NCI-H446 (cell line): Measurements from ENCODE around the gene FZD1.

Experiments
- DNase-seq, 2 experiments: peaks; one replicate each; lab custom pipeline; 2025; lab: John Stamatoyannopoulos, UW

The FZD1 gene

DNA sequence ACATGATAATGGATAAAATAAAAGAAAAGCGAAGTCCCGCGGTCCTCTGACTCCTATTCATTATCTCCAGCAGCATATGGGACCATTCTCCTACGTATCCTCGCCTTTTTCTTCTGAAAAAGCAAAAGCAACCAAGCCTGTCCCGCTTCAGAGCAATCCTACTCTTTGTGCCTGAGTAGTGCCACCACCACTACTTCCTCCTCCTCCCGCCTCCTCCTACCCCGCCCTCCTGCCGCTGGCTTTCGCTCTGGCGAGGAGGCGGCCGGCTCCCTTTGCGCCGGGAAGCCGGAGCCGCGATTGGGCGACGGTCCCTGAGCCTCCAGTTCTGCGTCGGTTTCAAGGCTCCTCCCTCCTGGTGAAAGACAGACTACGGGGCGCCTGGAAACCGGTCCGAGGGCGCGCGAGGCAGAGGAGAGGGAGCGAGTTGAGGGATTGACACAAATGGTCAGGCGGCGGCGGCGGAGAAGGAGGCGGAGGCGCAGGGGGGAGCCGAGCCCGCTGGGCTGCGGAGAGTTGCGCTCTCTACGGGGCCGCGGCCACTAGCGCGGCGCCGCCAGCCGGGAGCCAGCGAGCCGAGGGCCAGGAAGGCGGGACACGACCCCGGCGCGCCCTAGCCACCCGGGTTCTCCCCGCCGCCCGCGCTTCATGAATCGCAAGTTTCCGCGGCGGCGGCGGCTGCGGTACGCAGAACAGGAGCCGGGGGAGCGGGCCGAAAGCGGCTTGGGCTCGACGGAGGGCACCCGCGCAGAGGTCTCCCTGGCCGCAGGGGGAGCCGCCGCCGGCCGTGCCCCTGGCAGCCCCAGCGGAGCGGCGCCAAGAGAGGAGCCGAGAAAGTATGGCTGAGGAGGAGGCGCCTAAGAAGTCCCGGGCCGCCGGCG is at the start of gene FZD1:
FZD1 (plus strand) TSS at position 388 of the 878 bp plus-strand sequence; CDS start at position 836, 448 bp downstream.
- peak; percentile 91 to 95 for DNase-seq

DNA sequence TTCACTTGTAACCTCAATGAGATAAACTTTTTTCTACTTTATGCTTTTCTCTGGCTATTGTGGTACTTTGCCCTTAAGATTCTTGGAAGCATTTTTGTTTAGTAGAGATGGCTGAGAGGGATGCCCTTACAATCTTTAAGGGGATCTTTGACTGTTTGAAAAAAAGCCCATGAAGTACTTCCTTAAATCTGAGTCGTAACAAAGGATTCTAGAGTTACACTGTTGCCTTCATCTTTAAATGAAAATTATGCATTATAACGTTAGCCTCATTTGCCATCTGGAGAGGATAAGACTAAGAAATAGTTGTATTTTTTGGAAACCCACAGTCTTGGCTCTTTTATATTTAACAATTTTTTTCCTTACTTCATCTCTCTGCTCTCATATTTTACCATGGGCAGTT is 37.8 kb upstream of the FZD1 start:
- no peak for DNase-seq

DNA sequence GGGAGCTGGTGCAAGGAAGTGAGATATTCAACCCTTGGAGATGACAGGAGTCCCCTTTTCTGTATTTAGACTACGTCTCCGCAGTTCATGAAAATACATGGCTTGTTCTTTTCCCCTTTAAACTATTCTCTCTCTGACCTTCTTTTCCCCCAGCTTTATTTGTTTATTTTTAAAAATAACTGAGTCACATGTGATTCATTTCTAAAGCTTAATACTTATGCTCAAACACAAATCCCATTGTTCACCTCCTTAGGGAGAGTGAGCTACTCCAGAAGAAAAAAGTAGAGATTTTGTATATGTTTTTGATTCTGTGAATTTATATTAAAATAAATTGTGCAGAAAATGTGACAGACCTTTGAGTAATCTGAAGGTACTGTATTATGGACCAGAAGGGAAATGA is 35.9 kb upstream of the FZD1 start:
- no peak for DNase-seq

DNA sequence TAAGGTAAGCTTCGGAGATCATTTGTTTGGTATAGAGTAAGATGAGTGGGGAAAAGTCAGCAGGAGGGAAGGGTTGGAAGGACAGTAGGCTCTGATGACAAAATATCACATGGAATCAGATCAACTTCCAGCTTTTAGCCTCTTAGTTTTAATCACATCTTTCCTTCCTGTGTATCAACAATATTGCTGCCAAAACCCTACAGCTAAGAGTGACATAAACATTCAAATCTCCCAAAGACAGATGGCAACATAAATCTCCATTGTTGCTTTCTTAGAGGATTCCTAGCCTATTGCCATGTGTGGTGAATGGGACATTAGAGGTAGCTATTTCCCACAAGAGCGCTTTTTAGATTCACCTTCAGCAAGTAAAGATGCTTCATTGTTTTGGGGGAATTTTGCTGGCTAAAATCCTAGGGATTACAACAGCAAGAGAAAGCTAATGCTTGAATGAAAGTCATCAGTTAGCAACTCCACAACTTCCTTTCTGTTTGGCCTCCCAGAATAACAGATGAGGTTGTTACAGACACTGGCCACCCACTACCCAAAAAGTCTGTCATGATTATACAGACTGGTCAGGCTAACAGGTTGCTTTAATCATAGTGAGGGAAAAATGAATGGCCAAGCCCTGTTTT is 35.2 kb upstream of the FZD1 start:
- DNase-seq, result no peak

DNA sequence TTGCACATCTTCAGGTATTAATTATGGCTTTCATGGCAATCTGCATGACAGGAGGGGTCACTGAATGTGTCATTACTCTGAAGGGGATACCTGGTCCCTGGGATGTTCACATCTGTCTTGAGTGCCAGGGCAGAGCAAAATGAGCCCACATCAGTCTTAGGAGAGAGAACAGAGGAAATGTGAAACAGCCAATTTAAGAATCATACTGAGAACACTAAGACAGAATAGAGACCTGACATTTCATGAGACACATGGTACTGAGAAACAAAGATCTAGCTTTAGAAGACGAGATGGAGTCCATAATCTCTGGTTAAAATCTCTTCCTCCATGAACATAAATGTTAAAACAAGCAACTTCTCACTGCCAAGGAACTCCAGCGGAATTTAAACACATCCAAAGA is 34.1 kb upstream of the FZD1 start:
- no peak for DNase-seq

DNA sequence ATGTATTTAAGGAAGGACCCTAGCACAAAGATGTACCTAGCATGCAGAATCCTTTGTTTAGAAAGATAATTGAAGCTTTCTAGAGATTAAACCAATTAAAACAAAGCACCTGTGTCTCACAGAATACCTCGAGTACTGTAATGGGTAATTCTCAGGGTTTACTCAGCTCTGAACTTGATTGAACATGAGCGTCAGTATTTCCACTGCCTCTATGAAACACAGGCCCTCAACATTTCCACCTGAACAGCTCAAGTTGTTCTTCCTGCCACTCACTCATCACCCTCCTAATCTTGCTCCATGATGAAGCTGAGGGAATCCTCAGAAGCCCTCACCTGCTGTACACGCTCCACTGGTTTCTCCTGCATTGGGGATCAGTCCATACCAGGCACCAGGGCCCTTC is 33.7 kb upstream of the FZD1 start:
- no peak for DNase-seq

DNA sequence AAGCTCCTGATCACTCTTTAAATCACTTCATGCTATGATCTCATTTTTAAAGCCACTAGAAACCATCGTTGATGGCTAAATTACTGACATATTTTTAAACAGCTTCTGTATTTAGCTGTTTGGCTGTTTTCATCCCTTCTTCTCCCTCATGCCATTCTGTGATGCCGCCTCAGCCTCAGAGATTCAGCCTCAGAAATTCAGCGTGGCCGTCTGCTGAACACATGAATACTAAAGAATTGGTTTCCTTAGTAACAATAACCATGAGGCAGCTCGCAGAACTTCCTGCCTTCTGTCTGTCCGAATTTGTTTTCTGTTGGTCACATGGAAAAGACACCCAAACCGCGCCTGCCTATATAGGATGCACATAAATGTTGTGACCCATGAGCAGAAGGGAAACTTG is 31.0 kb upstream of the FZD1 start:
- DNase-seq, result no peak

DNA sequence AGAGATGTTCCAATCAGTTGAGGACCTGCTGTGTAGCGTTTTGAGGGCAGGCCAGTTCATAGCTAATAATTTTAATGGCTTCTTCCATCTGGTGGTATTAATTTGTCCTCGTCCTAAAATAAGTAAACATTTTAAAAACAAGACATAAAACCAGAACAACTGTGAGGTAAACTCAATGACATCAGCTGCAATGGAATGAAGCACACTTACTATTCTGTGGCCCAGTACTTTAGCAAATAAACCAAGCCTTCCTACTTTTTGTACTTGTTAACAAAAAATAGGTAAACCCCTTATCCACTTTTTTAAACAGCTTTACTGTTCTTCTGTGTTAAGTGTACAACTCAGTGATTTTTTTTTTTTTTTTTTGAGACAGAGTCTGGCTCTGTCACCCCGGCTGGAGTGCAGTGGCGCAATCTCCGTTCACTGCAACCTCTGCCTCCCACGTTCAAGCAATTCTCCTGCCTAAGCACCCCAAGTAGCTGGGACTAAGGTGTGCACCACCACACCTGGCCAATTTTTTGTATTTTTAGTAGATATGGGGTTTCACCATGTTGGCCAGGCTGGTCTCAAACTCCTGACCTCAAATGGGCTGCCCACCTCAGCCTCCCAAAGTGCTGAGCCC is 28.9 kb upstream of the FZD1 start:
- DNase-seq, result no peak

DNA sequence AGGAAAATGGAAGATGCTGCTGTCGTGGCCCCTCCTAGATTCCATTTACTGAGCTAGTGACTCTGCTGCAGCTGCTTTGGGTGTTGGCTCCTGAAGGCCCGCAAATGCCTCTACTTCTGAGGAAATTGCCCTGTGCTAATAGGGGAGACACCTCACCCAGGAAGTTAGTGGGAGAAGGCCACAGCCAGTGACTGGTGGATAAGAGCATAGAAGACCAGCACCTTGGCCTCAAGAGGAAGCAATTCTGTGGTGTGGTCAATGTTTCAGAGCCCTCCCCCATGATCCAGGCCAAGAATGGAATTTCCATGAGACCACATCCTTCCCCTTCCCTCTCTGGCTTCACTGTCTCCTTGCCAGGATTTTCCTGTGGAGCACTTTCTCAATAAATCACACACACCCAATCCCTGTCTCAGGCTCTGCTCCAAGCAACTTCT is 25.0 kb upstream of the FZD1 start:
- no peak for DNase-seq

DNA sequence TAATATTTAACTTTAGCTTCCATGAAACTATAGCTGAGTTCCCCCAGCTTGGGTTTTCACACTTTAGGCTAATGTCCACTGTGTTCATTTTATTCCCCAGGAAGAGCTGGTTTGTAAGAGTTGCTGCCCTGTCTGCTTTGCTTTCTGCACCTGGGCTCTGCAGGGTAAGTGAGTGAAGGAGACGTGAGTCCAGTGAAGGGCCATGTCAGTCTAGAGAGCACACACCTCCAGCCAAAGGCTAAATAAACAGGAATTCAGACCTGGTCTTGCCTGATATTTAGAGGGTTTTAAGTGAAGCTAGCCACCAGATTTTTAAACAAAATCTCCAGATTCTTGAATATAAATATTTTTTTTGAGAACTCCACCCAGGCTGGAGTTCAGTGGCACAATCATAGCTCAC is 24.5 kb upstream of the FZD1 start:
- no peak for DNase-seq

DNA sequence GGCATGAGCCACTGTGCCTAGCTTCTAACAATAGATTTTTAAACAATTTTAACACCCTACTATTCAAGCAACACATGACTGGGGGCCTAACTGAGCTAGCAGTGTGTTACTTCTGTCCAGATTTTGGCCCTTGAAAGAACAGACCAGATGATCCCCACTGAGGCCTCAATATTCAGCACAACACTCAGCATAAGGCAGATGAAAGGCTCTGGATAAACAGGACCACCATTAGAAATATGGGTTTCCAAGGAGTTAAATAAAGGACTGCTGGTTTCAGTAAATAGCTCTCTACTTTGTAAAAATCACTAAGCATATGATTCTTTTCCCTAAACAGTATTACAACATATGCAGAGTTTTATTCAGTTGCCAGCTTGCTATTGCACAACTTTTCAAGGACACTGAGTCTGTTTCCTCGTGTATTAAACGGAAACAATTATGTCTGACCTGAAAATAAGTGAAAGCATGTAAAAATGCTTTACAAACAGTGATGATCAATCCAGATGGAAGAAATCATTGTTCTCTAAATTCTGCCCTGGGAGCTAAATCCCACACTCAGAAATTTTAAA is 23.8 kb upstream of the FZD1 start:
- no peak for DNase-seq

DNA sequence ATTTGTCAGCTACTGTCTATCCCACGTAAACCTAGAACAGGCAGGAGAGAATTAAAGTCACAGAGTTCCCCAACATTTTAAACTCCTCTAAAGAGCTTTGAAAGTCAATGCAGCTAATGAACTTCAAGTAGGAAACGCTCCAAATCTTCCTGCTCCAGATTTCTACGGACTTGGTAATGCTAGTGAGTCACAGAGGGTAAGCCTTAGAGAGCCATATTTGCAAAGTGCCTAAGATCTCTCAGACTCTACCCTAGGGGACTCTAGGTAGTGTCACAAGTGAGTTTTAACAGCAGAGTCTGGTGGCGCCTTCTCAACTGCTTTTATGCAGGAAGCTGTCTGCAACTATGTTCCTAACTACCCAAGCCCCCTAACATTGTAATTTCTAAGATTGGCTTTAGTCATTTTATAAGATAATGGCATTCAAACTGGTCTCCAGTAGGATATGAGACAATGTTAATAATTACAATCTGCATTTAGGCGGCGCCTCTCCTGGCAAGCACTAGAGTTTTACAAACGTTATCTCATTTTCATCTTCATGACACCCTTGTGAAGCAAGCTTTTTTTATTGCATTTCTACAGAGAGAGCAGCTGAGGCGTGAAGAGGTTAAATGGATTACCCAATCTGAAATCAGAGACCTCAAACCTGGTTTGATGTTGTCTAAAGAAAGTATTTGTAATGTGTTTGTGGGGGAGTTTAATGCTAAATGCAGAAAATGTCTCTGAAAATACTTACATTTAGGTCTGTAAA is 22.0 kb upstream of the FZD1 start:
- DNase-seq, result no peak

DNA sequence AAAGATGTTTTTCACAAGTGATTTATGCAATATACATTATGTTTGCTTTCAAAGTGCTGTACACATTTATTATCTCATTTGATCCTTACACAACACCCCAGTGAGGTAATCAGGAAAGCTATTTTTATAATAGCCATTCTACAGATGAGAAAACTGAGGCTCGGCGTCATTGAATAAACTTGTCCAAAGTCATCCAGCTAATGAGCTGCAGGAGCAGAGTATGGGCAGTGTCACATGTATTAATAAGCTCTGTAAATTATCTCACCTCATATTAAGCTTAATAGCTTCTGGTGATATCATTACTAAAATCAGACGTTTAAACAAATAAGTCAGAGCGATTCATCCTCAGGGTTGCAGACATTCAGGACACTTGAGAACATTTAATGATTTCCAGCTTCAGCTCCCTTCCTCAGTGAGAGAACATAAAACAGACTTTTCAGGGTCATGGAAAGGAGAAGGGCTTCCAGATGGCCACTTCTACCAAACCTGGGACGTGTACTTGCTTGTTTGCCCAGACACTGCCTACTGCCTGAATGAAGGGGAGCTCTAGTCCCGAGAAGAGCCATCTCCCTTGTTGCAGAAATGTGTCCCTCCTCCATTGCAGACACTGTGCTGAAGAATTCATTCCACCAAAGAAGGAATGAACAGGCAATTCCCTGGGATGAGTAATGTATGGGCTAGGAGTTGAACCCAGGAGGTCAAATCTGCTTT is 20.5 kb upstream of the FZD1 start:
- DNase-seq, result no peak

DNA sequence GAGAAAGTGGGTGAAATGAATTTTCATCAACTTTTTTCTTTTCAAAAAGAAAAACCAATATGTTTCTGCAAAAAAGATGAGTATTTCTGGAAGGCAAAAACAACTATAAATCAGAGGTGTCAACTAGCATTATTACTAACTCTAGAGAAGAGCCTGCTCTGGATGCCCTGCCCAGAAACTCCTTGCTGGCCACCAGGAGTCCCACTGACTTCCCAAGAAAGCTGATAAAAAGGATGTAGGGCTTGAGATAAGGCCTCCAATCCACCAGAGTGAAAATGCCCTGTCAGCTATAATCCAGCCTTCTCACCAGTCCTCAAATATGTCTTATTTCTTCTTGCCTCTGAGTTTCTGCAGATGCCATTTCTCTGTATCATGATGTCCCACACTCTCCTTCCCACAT is 16.7 kb upstream of the FZD1 start:
- no peak for DNase-seq

DNA sequence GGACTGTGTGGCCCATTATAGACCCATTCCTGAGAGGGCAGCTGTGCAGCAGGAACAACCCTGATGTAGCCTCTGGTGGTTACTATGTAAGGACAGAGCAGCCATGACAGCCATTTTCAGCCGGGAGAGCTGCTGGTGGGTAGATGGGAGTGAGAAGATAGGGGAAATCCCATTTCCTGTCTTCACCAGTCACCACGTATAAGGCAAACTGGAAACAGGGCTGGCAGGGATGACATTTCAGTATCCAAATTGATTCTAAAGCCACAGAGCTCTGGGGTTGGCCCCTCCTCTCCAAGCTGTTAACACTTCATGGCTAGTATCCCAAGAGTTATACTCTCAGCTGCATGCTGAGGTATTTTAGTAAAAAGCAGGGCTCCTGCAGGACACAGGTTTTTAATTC is 15.2 kb upstream of the FZD1 start:
- peak in 1 of 2 experiments; percentile 11 for DNase-seq

DNA sequence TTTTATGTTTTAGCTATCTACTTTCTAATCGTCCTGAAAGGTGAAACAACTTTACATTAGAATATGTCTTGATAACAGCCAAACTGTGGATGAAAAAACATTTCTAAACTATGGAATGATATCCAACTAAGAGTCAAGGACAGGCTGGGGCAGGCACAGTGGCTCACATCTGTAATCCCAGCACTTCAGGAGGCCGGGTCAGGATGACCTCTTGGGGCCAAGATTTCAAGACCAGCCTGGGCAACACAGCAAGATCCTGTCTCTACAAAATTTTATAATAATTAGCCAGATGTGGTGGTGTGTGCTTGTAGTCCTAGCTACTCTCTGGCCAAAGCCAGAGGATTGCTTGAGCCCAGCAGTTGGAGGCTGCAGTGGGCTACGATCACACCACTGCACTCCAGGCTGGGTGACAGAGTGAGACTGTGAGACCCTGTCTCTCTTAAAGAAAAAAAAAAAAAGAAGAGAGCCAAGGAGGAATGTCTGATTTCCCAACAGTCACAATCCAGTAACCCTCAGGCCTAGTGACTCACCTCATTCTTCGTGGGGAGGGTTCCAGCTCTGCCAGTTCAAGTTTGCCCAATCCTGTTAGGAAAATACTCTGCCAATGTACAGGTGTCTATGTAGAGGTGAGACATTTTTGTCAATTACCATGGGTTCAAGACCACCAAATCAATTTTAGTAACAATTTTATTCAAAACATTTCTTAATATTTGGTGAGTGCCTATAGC is 14.6 kb upstream of the FZD1 start:
- DNase-seq, result no peak

DNA sequence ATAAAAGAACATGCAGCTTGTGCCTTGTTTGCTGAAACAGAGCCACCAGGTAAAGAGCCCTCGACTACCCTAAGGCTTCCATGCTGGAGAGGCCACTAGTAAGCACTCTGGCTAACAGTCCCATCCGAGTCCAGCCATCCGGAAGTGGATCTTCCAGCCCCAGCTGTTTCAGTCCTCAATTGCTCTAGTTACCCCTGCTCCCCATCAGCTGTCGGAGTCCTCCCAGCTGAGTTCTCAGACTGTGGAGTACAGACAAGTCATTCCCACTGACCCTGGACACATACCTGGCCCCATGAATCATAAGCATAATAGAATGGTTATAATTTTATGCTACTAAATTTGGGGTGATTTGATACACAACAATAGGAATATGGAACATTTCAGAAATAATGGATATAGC is 13.5 kb upstream of the FZD1 start:
- DNase-seq, result no peak

DNA sequence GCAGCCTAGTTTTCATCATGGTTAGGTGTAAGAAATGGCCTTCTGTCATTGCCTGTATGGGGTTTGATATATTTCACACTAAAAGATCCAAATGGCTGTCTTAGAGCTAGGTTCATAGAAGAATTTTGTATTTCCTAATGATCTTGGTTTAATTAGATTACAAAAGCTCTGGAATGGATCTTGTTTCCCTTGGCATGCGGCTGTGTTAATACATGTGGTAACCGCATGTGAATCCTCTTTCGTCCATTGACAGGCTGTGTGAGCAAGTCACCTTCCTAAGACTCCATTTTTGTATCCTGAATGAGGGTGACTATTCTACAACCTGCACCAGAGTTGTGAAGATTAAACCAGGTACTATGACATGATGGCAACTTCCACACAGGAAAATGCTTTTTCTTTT is 12.4 kb upstream of the FZD1 start:
- DNase-seq, result no peak

DNA sequence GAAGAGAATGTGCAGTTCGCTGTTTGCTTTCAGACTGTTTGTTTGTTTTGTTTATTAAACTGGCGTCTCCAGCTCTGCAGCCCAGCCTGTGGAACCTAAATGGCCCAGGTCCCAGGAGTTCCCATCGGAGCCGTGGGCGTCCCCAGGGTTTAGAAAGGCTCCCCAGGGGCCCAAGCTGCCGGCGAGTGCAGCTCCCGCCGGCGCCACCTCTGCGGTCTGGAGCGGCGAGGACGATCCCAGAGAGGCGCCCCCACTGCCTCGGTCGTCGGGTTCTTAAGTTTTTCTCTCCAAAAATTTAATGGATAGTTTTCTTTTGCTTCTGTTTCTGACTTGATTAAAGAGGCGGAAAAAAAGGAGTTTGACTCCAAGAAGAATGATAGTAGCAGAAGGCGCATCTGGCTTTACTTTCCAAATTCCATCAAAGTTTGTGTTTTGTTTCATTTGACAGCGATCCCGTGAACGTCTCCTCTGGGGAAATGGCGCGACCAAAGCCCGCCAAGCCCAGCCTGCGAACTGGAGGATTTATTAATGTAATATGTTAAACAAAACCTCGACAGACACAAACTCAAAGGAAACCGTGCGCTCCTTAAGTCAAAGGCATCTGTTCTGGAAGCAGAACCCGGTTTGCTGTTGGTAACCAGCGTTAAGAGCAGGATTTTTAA is 718 bp upstream of the FZD1 start:
- DNase-seq, result peak in 1 of 2 experiments; percentile 40
